GM19438 (cell line): Measurements from ENCODE around the gene SLCO6A1.

Source experiments
- ATAC-seq: cut with Tn5 transposase; IDR thresholded peaks from one replicate; pipeline ENCODE4 v1.9.1; 2021; ENCODE audit warnings: low read depth; ENCODE audit not compliant: unreplicated experiment

SLCO6A1 gene

DNA sequence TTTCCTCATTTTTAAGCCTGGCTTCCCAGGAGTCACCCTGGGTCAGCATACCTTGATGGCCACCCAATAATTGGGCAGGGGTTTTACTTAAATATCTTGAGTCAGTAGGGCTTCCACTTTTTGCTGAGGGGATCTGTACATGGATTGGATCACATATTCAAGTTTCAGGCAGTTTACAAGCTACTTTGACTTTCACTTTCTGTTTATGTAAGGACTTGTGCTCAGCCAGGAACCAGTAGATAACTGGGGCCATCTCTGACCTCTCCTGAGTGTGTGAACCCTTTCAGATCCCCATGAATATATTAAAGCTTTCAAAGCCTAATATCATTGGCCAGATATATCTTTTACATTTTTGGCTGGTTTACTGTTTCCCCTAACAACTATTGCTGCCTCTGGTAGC is 45.1 kb downstream of the SLCO6A1 start:
- ATAC-seq = no peak

DNA sequence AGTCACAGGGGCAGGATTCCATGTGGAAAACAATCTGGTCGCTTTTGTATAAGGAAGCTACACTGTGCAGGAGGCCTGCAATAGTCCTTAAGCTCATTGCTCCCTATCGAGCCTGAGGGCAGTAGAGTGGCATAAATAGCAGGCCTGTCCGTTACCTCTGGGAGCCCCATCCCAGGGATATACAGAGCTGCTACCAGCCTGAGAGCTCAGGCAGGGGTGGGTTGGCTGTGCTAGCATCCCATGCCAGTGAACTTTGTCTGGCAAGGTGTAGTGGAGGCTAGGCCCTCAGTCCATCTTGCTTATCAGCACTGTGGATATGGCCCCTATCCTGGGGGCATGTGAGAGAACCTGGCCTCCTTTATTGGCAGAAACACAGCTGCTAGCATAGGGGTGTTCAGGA is 47.7 kb downstream of the SLCO6A1 start:
- no peak for ATAC-seq

GRCh38 chr5:102450313-102450990 is 48.3 kb downstream of the SLCO6A1 start:
- ATAC-seq = peak; percentile 57

DNA sequence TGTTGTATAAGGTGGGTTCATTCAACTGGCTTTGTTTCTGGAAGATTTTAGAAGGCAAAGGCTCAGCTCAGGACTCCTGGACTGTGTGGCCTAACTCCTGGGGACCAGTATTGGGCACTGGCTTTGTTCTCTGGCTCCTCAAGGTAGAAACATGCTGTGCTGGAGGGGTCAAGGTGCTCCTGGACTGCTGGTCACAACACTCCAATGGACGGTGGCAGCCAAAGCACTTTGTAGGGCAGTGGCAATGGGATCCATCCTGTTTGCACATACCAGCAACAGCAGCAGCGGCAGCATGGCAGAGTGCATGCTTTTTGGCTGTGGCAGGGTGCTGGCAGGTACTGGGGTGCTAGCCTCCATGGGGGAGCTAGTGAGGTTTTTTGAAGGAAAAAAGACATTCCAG is 65.3 kb downstream of the SLCO6A1 start:
- ATAC-seq = no peak

- no peak for ATAC-seq
Observed at GRCh38 chr5:102421647-102422046, 77.2 kb downstream of the SLCO6A1 start.

GRCh38 chr5:102418531-102418930 is 80.3 kb downstream of the SLCO6A1 start:
- no peak for ATAC-seq

- no peak for ATAC-seq
Observed at GRCh38 chr5:102414448-102414847, 84.4 kb downstream of the SLCO6A1 start.

- no peak for ATAC-seq
Observed at GRCh38 chr5:102388235-102388634, 110.6 kb downstream of the SLCO6A1 start.

DNA sequence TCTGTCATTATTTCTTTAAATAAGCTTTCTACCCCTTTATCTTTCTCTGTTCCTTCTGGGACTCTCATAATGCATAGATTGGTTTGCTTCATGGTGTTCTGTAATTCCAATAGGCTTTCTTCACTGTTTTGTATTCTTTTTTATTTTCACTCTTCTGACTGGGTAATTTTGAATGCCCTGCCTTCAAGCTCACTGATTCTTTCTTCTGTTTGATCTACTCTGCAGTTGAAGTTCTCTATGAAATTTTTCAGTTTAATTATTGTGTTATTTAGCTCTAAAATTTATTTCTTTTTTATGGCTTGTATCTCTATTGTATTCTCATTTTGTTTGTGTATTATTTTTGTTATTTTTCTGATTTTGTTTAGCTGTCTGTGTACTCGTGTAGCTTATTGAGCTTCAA is 113.4 kb downstream of the SLCO6A1 start:
- no peak for ATAC-seq

DNA sequence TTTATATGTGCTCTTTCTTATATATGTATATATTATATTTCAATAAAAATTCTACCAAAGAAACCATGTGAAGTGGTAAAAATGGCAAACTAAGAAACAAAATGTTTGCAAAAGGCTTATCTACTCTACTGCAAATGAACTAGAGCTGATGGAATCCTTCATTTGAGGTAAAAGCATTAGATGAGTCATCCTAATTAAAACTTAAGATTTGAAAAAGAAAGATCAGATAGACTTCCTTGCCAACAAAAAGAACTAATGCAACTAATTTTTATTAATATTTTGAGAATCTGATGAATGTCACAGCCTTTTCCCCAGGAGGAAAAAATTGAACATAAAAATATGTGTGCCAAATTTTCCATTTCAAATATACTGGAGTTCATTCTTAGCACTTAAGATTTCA is 118.6 kb downstream of the SLCO6A1 start:
- no peak for ATAC-seq

DNA sequence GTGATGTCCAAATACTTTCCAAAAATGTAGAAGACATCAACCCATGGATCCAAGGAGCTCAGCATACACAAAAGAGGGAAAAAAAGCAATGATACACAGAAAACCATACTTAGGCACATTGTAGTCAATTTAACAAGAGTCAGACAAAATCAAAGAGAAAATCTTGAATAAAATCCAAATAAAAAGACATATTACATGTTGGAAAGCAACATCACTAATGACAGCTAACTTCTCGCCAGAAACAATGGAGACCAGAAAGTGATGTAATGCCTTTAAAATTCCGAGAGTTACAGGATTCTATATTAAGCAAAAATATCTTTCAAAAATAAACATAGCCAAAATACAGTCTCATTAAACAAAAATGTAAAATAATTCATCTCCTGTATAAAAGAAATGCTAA is 122.9 kb downstream of the SLCO6A1 start:
- no peak for ATAC-seq

- no peak for ATAC-seq
Observed at GRCh38 chr5:102375272-102375671, 123.5 kb downstream of the SLCO6A1 start.

DNA sequence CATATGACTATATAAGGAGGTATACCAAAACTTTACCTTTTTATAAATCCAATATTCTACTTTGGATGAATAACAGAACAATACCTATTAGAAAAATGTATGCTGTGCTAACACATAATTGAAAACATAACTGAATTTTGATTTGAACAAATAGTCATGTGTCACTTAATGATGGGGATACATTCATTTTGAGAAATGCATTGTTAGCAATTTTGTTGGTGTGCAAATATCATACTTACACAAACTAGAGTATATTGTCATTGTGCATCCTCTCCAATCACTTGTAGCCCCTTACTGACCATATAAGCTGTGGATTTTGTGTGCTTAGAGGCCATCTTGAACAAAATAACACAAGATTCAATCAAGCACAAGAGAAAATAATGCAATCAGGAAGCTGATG is 130.4 kb downstream of the SLCO6A1 start:
- ATAC-seq = no peak

DNA sequence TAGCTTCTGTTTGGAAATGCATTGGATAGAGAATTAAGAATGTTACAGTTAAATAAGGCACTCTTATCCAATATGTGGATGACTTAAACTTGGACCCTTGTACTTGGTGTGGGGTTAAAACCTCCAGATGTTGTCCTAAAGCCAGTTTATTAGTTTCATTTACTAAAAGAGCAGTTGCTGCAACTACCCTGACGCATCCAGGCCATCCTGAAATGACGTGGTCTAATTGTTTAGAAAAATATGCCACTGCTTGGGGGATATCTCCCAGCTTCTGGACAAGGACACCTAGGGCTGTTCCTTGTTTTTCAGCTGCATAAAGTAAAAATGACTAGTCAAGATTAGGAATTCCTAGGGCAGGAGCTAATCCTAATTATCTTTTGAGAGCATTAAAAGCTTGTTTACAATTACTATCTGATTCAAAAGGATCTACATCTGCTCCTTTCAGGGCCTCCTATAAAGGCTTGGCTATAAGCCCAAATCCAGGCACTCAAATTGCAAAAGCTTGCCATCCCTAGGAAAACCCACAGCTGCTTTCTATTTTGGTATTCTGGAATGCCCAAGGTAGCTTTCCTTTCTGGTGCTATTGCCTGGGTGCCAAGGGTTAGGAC is 157.0 kb downstream of the SLCO6A1 start:
- no peak for ATAC-seq

DNA sequence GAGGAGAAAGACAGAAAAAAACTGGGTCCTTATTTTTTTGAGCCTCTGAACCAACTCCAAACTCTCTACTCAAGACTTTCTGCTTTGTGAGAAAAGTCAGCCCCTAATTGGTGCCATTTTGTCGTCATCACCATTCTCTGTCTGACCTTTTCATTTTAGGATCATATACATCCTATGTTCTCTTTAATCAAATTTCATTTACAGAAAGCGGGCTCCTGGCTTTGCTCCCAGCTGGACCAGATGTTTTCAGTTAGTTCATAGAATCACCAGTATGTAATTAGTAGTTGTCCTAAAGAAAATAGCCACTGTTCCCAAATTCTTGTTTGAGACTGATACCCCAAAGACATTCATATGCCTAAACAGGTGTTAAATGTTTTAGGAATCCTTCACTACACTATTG is 174.1 kb downstream of the SLCO6A1 start:
- ATAC-seq = no peak
